ENCODE measurements around the gene RPP40.

The RPP40 gene

GRCh38 chr6:4970739-4971395 lies 33.0 kb downstream of the RPP40 start:
- DNase-seq (ENCODE audit: low read depth in 2 of 2) = no peak

- no peak for DNase-seq (ENCODE audit: low read depth in 2 of 2)
Observed at GRCh38 chr6:4969609-4970285, 34.1 kb downstream of the RPP40 start.

GRCh38 chr6:4967301-4968030 lies 36.4 kb downstream of the RPP40 start:
- no peak for DNase-seq (ENCODE audit: low read depth in 2 of 2)

- DNase-seq (ENCODE audit: low read depth in 2 of 2) = no peak
Observed at GRCh38 chr6:4965562-4966389, 38.1 kb downstream of the RPP40 start.

GRCh38 chr6:4964675-4965561 lies 38.9 kb downstream of the RPP40 start:
- no peak for DNase-seq (ENCODE audit: low read depth in 2 of 2)

- no peak for DNase-seq (ENCODE audit: low read depth in 2 of 2)
Observed at GRCh38 chr6:4962905-4963304, 40.9 kb downstream of the RPP40 start.

GRCh38 chr6:4961322-4962168 lies 42.3 kb downstream of the RPP40 start:
- no peak for DNase-seq (ENCODE audit: low read depth in 2 of 2)

- no peak for DNase-seq (ENCODE audit: low read depth in 2 of 2)
Observed at GRCh38 chr6:4958624-4959023, 45.2 kb downstream of the RPP40 start.

- no peak for DNase-seq (ENCODE audit: low read depth in 2 of 2)
Observed at GRCh38 chr6:4957521-4958231, 46.2 kb downstream of the RPP40 start.

GRCh38 chr6:4956625-4957024 lies 47.2 kb downstream of the RPP40 start:
- DNase-seq (ENCODE audit: low read depth in 2 of 2) = no peak

- no peak for DNase-seq (ENCODE audit: low read depth in 2 of 2)
Observed at GRCh38 chr6:4953440-4953839, 50.4 kb downstream of the RPP40 start.

- no peak for DNase-seq (ENCODE audit: low read depth in 2 of 2)
Observed at GRCh38 chr6:4950836-4951533, 52.9 kb downstream of the RPP40 start.

GRCh38 chr6:4950076-4950475 lies 53.8 kb downstream of the RPP40 start:
- no peak for DNase-seq (ENCODE audit: low read depth in 2 of 2)

- no peak for DNase-seq (ENCODE audit: low read depth in 2 of 2)
Observed at GRCh38 chr6:4948781-4949450, 54.9 kb downstream of the RPP40 start.

- no peak for DNase-seq (ENCODE audit: low read depth in 2 of 2)
Observed at GRCh38 chr6:4947716-4948115, 56.1 kb downstream of the RPP40 start.

GRCh38 chr6:4946521-4946920 lies 57.3 kb downstream of the RPP40 start:
- no peak for DNase-seq (ENCODE audit: low read depth in 2 of 2)

Data from stimulated activated CD4-positive, alpha-beta T cell treated with anti-CD3 and anti-CD28 coated beads, Interleukin-12 subunit alpha, Interleukin-12 subunit beta, amount 100 ng/mL, for 24 hours (primary cell).